HG02973 (cell line): Measurements from ENCODE around the gene ST3GAL6.

Experiments
- ATAC-seq: cut with Tn5 transposase; IDR thresholded peaks from one replicate; pipeline ENCODE4 v1.9.1; 2021; ENCODE audit warnings: moderate library complexity; ENCODE audit not compliant: unreplicated experiment

Gene ST3GAL6

GRCh38 chr3:98763076-98763475, at the start of gene ST3GAL6:
TSS of gene ST3GAL6 (plus strand) at chr3:98763340. CDS start at chr3:98768441, 5,101 bp downstream.
- no peak for ATAC-seq

- no peak for ATAC-seq
Measured at GRCh38 chr3:98713984-98714383, 49.2 kb upstream of the ST3GAL6 start.

- ATAC-seq: no peak
Measured at GRCh38 chr3:98717584-98717983, 45.6 kb upstream of the ST3GAL6 start.

GRCh38 chr3:98718730-98719129, 44.4 kb upstream of the ST3GAL6 start:
- no peak for ATAC-seq

GRCh38 chr3:98721776-98722175, 41.4 kb upstream of the ST3GAL6 start:
- no peak for ATAC-seq

GRCh38 chr3:98722389-98722788, 40.8 kb upstream of the ST3GAL6 start:
- no peak for ATAC-seq

GRCh38 chr3:98725352-98725751, 37.8 kb upstream of the ST3GAL6 start:
- ATAC-seq: no peak

- ATAC-seq: no peak
Measured at GRCh38 chr3:98726084-98726483, 37.1 kb upstream of the ST3GAL6 start.

- no peak for ATAC-seq
Measured at GRCh38 chr3:98727638-98728037, 35.5 kb upstream of the ST3GAL6 start.

- ATAC-seq: no peak
Measured at GRCh38 chr3:98728672-98729071, 34.5 kb upstream of the ST3GAL6 start.

- ATAC-seq: peak; percentile 65
Measured at GRCh38 chr3:98730338-98730737, 32.8 kb upstream of the ST3GAL6 start.

- ATAC-seq: no peak
Measured at GRCh38 chr3:98730886-98731537, 32.1 kb upstream of the ST3GAL6 start.

- ATAC-seq: no peak
Measured at GRCh38 chr3:98731720-98732285, 31.3 kb upstream of the ST3GAL6 start.

GRCh38 chr3:98732286-98733052, 30.7 kb upstream of the ST3GAL6 start:
- ATAC-seq: no peak

- ATAC-seq: no peak
Measured at GRCh38 chr3:98733053-98733811, 29.9 kb upstream of the ST3GAL6 start.

- no peak for ATAC-seq
Measured at GRCh38 chr3:98733812-98734281, 29.3 kb upstream of the ST3GAL6 start.

- no peak for ATAC-seq
Measured at GRCh38 chr3:98734306-98734705, 28.8 kb upstream of the ST3GAL6 start.

- no peak for ATAC-seq
Measured at GRCh38 chr3:98734735-98735134, 28.4 kb upstream of the ST3GAL6 start.

- no peak for ATAC-seq
Measured at GRCh38 chr3:98735296-98735695, 27.8 kb upstream of the ST3GAL6 start.

GRCh38 chr3:98735761-98736269, 27.3 kb upstream of the ST3GAL6 start:
- ATAC-seq: no peak

GRCh38 chr3:98737301-98737700, 25.8 kb upstream of the ST3GAL6 start:
- ATAC-seq: no peak
